Neural cell (in vitro differentiated cells): ENCODE results near the gene TMEM167A. TPM values are rescaled to one million over a fixed set of nuclear protein-coding genes. Genes with fewer than 3 reads are reported as not detected.

Experiments used
- H2AFZ ChIP-seq: fragments of 200-600, 300-800 bp; sonication (generic), shearing (Covaris generic); 2 replicates; pipeline ENCODE4 v1.6.0; 2014; ENCODE audit warnings: low read depth, mild to moderate bottlenecking, antibody characterized with exemption, low read length, moderate library complexity
- H3F3A ChIP-seq: fragments of 200-600 bp; shearing (Covaris generic); 2 replicates; pipeline ENCODE4 v1.6.1; 2016; ENCODE audit warnings: mild to moderate bottlenecking, moderate library complexity, mixed read lengths, antibody characterized with exemption, low read length; ENCODE audit not compliant: insufficient read depth, poor library complexity, severe bottlenecking
- H3K27ac ChIP-seq: fragments of 200-600, 300-800 bp; sonication (generic), shearing (Covaris generic); 2 replicates; pipeline ENCODE4 v1.5.1; 2014; ENCODE audit warnings: mild to moderate bottlenecking, low read length, moderate library complexity
- H3K27me3 ChIP-seq: fragments of 300-800, 200-600 bp; sonication (generic), shearing (Covaris generic); 2 replicates; pipeline ENCODE4 v1.6.0; 2014; ENCODE audit warnings: mild to moderate bottlenecking, low read depth, low read length, moderate library complexity; ENCODE audit not compliant: insufficient read depth
- H3K36me3 ChIP-seq: fragments of 300-800, 200-600 bp; sonication (generic), shearing (Covaris generic); 2 replicates; pipeline ENCODE4 v1.5.1; 2014; ENCODE audit warnings: mild to moderate bottlenecking, antibody characterized with exemption, low read length, moderate library complexity; ENCODE audit not compliant: insufficient read depth
- H3K4me2 ChIP-seq: fragments of 300-800, 200-600 bp; sonication (generic), shearing (Covaris generic); 2 replicates; pipeline ENCODE4 v1.6.0; 2014; ENCODE audit warnings: mild to moderate bottlenecking, low read length
- H3K4me3 ChIP-seq: fragments of 300-800, 200-600 bp; sonication (generic), shearing (Covaris generic); 2 replicates; pipeline ENCODE4 v1.5.1; 2014; ENCODE audit warnings: mild to moderate bottlenecking, low read length, moderate library complexity
- H3K79me2 ChIP-seq: fragments of 200-600 bp; shearing (Covaris generic); replicated peaks from 2 replicates; pipeline ENCODE4 v1.6.0; 2014; ENCODE audit warnings: mild to moderate bottlenecking, low read length, moderate library complexity; ENCODE audit not compliant: insufficient read depth
- H3K9ac ChIP-seq: fragments of 300-800, 200-600 bp; sonication (generic), shearing (Covaris generic); 2 replicates; pipeline ENCODE4 v1.6.1; 2016; ENCODE audit warnings: mild to moderate bottlenecking, low read length, mixed read lengths
- H3K9me2 ChIP-seq: fragments of 200-600 bp; shearing (Covaris generic); 2 replicates; pipeline ENCODE4 v1.6.1; 2016; ENCODE audit warnings: mild to moderate bottlenecking, low read length, mixed read lengths; ENCODE audit not compliant: insufficient read depth
- H3K9me3 ChIP-seq: fragments of 200-600, 300-800 bp; sonication (generic), shearing (Covaris generic); 2 replicates; pipeline ENCODE4 v1.6.1; 2016; ENCODE audit warnings: mild to moderate bottlenecking, mixed run types, low read length, moderate library complexity, mixed read lengths
- H4K20me1 ChIP-seq: fragments of 200-600 bp; shearing (Covaris generic); 2 replicates; pipeline ENCODE4 v1.6.1; 2016; ENCODE audit warnings: mild to moderate bottlenecking, mixed run types; ENCODE audit not compliant: insufficient read depth
- EP300 ChIP-seq: fragments of 450-650 bp; conservative IDR thresholded peaks from 2 replicates; pipeline ENCODE4 v1.6.1; 2014; ENCODE audit warnings: antibody characterized with exemption, mild to moderate bottlenecking, moderate library complexity; ENCODE audit not compliant: poor library complexity, severe bottlenecking
- EZH2 ChIP-seq: fragments of 200-600, 300-800 bp; shearing (Covaris generic), sonication (generic); IDR thresholded peaks from 2 replicates; pipeline ENCODE4 v1.6.1; 2014; ENCODE audit warnings: antibody characterized with exemption, low read length, borderline replicate concordance, mild to moderate bottlenecking; ENCODE audit not compliant: insufficient read depth, poor library complexity, severe bottlenecking
- MXI1 ChIP-seq: fragments of 450-650 bp; conservative IDR thresholded peaks from 2 replicates; pipeline ENCODE4 v1.6.1; 2014; ENCODE audit warnings: antibody characterized with exemption, mild to moderate bottlenecking; ENCODE audit not compliant: poor library complexity, severe bottlenecking
- POLR2AphosphoS5 ChIP-seq: IDR thresholded peaks from 2 replicates; pipeline ENCODE4 v1.6.1; 2012
- RAD21 ChIP-seq: fragments of 450-650 bp; conservative IDR thresholded peaks from 2 replicates; pipeline ENCODE4 v1.6.1; 2014; ENCODE audit warnings: antibody characterized with exemption, mild to moderate bottlenecking, moderate library complexity
- SMC3 ChIP-seq: fragments of 450-650 bp; conservative IDR thresholded peaks from 2 replicates; pipeline ENCODE4 v1.6.1; 2014; ENCODE audit warnings: antibody characterized with exemption, mild to moderate bottlenecking, moderate library complexity; ENCODE audit not compliant: poor library complexity
- TAF1 ChIP-seq: IDR thresholded peaks from 2 replicates; pipeline ENCODE4 v1.6.1; 2012; ENCODE audit warnings: low read depth
- polyA plus RNA-seq: library from polyadenylated mRNA; depleted of rRNA; stranded (reverse); fragments of >200 nt; gene quantifications from 2 replicates; pipeline ENCODE4 v1.2.3, GENCODE V29; 2014
- TF ChIP-seq, protein P1 (sequence below): fragments of 450-650 bp; IDR thresholded peaks from 2 replicates; pipeline ENCODE4 v1.5.1; 2014; ENCODE audit warnings: antibody characterized with exemption, mild to moderate bottlenecking, moderate library complexity; ENCODE audit not compliant: poor library complexity, severe bottlenecking
- TF ChIP-seq, protein P2 (sequence below): IDR thresholded peaks from 2 replicates; pipeline ENCODE4 v1.6.1; 2012; ENCODE audit warnings: borderline replicate concordance

TMEM167A gene
- polyA plus RNA-seq, 1 donor from 2014 or later = 436 TPM

DNA sequence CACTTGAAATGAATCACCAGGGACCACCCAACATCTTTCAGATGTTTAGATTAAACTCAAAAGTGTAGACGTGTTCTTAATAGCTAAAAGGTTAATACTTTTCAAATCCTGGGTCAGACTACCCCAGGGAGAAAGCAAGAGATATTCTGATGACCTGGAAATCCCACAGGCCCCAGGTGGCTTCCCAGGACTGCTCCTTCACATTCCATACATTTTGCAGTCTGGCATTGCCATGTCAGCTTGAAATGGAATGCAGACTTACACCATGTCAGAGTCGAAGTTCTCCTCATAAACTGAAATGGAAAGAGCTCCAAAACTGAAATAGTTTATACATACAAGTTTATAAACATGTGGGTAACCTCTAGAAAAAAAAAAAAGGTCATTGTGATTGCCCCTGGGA, 61.5 kb downstream of the TMEM167A start:
- Histone ChIP-seq H3K9me2 (no peaks in the 10 kb centered on the region), H3K27me3 (no peaks in the 10 kb centered on the region), H3K36me3 (no peaks in the 10 kb centered on the region), H2AFZ (no peak overlapping the region), H3K4me3 (no peak overlapping the region), H3K27ac (no peak overlapping the region), H3K79me2 (no peaks in the 10 kb centered on the region), H3K4me2 (no peak overlapping the region), H3K9ac (no peak overlapping the region), H3F3A (no peaks in the 10 kb centered on the region), H3K9me3 (no peaks in the 10 kb centered on the region), H4K20me1 (no peaks in the 10 kb centered on the region)
- TF ChIP-seq EZH2 (no peak), TAF1 (no peak), POLR2AphosphoS5 (no peak), MXI1 (no peak), SMC3 (no peak), EP300 (no peak), RAD21 (no peak)
- TF ChIP-seq, protein P1, sequence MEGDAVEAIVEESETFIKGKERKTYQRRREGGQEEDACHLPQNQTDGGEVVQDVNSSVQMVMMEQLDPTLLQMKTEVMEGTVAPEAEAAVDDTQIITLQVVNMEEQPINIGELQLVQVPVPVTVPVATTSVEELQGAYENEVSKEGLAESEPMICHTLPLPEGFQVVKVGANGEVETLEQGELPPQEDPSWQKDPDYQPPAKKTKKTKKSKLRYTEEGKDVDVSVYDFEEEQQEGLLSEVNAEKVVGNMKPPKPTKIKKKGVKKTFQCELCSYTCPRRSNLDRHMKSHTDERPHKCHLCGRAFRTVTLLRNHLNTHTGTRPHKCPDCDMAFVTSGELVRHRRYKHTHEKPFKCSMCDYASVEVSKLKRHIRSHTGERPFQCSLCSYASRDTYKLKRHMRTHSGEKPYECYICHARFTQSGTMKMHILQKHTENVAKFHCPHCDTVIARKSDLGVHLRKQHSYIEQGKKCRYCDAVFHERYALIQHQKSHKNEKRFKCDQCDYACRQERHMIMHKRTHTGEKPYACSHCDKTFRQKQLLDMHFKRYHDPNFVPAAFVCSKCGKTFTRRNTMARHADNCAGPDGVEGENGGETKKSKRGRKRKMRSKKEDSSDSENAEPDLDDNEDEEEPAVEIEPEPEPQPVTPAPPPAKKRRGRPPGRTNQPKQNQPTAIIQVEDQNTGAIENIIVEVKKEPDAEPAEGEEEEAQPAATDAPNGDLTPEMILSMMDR = no peak
- TF ChIP-seq, protein P2, sequence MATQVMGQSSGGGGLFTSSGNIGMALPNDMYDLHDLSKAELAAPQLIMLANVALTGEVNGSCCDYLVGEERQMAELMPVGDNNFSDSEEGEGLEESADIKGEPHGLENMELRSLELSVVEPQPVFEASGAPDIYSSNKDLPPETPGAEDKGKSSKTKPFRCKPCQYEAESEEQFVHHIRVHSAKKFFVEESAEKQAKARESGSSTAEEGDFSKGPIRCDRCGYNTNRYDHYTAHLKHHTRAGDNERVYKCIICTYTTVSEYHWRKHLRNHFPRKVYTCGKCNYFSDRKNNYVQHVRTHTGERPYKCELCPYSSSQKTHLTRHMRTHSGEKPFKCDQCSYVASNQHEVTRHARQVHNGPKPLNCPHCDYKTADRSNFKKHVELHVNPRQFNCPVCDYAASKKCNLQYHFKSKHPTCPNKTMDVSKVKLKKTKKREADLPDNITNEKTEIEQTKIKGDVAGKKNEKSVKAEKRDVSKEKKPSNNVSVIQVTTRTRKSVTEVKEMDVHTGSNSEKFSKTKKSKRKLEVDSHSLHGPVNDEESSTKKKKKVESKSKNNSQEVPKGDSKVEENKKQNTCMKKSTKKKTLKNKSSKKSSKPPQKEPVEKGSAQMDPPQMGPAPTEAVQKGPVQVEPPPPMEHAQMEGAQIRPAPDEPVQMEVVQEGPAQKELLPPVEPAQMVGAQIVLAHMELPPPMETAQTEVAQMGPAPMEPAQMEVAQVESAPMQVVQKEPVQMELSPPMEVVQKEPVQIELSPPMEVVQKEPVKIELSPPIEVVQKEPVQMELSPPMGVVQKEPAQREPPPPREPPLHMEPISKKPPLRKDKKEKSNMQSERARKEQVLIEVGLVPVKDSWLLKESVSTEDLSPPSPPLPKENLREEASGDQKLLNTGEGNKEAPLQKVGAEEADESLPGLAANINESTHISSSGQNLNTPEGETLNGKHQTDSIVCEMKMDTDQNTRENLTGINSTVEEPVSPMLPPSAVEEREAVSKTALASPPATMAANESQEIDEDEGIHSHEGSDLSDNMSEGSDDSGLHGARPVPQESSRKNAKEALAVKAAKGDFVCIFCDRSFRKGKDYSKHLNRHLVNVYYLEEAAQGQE = no peak

DNA sequence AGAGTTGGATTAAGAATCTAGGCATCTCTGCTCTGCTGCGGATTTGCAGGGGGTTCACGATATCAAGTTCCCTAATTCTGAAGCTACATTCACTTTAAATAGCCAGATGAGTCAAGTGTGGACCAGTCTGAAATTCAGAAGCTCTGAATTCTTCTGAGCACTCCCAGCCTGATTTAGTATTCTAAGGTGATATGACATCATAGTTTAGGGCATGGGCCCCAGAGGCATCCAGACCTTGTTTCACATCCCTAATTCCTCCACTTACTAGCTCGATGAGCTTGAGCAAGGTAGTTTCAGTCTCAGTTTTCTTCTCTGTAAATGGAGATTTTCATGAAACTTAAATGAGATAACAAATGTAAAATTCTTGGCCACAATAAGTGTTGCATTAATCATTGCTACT, 65.2 kb downstream of the TMEM167A start:
- no peaks in the 10 kb centered on the region for H3K9me3 ChIP-seq
- no peaks in the 10 kb centered on the region for H3K79me2 ChIP-seq
- H3K4me3 ChIP-seq = no peak overlapping the region
- H3K27ac ChIP-seq = no peak overlapping the region
- H4K20me1 ChIP-seq = no peaks in the 10 kb centered on the region
- no peaks in the 10 kb centered on the region for H3K27me3 ChIP-seq
- no peak overlapping the region for H2AFZ ChIP-seq
- no peak overlapping the region for H3K9ac ChIP-seq
- no peaks in the 10 kb centered on the region for H3K9me2 ChIP-seq
- TF ChIP-seq EZH2 (no peak), MXI1 (no peak), POLR2AphosphoS5 (no peak), SMC3 (no peak), RAD21 (no peak), TAF1 (no peak), EP300 (no peak)
- TF ChIP-seq, protein P2 = no peak
- TF ChIP-seq, protein P1 = no peak
- H3K36me3 ChIP-seq = no peaks in the 10 kb centered on the region
- no peak overlapping the region for H3K4me2 ChIP-seq
- peaks cover 4% of the 10 kb centered on the region for H3F3A ChIP-seq
